T-helper 1 cell treated with Interleukin-12 subunit alpha and Interleukin-12 subunit beta and Interleukin-4 antibody, amounts not matched to agents 30 ng/mL and 1 ng/mL, for 36 hours (primary cell): ENCODE results near the gene CCDC33. TPM values are rescaled to one million over a fixed set of nuclear protein-coding genes. Genes with fewer than 3 reads are reported as not detected.

Experiments used
- intact Hi-C: fragments of 100-400 bp; cut with micrococcal nuclease; formaldehyde crosslinking; loops from one replicate; pipeline ENCODE4 v1.15.1; 2024
- total RNA-seq: library from RNA; stranded (reverse); gene quantifications from 2 replicates; pipeline ENCODE4 v1.2.3, GENCODE V29; 2022

The CCDC33 gene
- total RNA-seq, 1 donor from 2014 or later, result not detected

- intact Hi-C loops, result no loop called here
Observed at GRCh38 chr15:74258456-74259291, 22.5 kb downstream of the CCDC33 start.

- intact Hi-C loops, result no loop called here
Observed at GRCh38 chr15:74259292-74259648, 23.1 kb downstream of the CCDC33 start.

- intact Hi-C loops, result no loop called here
Observed at GRCh38 chr15:74259821-74260607, 23.9 kb downstream of the CCDC33 start.

- intact Hi-C loops, result no loop called here
Observed at GRCh38 chr15:74261041-74261440, 24.9 kb downstream of the CCDC33 start.

- intact Hi-C loops, result no loop called here
Observed at GRCh38 chr15:74261685-74262084, 25.6 kb downstream of the CCDC33 start.

- intact Hi-C loops, result no loop called here
Observed at GRCh38 chr15:74262151-74262550, 26.0 kb downstream of the CCDC33 start.

GRCh38 chr15:74262625-74263024 lies 26.5 kb downstream of the CCDC33 start:
- intact Hi-C loops, result no loop called here

- intact Hi-C loops, result no loop called here
Observed at GRCh38 chr15:74263466-74263865, 27.3 kb downstream of the CCDC33 start.

- intact Hi-C loops, result no loop called here
Observed at GRCh38 chr15:74264081-74264501, 28.0 kb downstream of the CCDC33 start.

- intact Hi-C loops, result no loop called here
Observed at GRCh38 chr15:74265046-74265639, 29.0 kb downstream of the CCDC33 start.

- intact Hi-C loops, result no loop called here
Observed at GRCh38 chr15:74268020-74268419, 31.9 kb downstream of the CCDC33 start.

GRCh38 chr15:74269362-74270035 lies 33.4 kb downstream of the CCDC33 start:
- intact Hi-C loops, result no loop called here

GRCh38 chr15:74270155-74270554 lies 34.0 kb downstream of the CCDC33 start:
- intact Hi-C loops, result no loop called here

GRCh38 chr15:74270854-74271520 lies 34.9 kb downstream of the CCDC33 start:
- intact Hi-C loops, result no loop called here

GRCh38 chr15:74272812-74273211 lies 36.7 kb downstream of the CCDC33 start:
- intact Hi-C loops, result no loop called here

GRCh38 chr15:74274470-74275038 lies 38.4 kb downstream of the CCDC33 start:
- intact Hi-C loops, result no loop called here

GRCh38 chr15:74275957-74276356 lies 39.8 kb downstream of the CCDC33 start:
- intact Hi-C loops, result no loop called here

GRCh38 chr15:74276560-74276959 lies 40.4 kb downstream of the CCDC33 start:
- intact Hi-C loops, result no loop called here

- intact Hi-C loops, result no loop called here
Observed at GRCh38 chr15:74277242-74277810, 41.2 kb downstream of the CCDC33 start.

GRCh38 chr15:74278207-74278606 lies 42.1 kb downstream of the CCDC33 start:
- intact Hi-C loops, result no loop called here
